ENCODE data around the gene DEPDC4.

- TF ChIP-seq, protein P1, sequence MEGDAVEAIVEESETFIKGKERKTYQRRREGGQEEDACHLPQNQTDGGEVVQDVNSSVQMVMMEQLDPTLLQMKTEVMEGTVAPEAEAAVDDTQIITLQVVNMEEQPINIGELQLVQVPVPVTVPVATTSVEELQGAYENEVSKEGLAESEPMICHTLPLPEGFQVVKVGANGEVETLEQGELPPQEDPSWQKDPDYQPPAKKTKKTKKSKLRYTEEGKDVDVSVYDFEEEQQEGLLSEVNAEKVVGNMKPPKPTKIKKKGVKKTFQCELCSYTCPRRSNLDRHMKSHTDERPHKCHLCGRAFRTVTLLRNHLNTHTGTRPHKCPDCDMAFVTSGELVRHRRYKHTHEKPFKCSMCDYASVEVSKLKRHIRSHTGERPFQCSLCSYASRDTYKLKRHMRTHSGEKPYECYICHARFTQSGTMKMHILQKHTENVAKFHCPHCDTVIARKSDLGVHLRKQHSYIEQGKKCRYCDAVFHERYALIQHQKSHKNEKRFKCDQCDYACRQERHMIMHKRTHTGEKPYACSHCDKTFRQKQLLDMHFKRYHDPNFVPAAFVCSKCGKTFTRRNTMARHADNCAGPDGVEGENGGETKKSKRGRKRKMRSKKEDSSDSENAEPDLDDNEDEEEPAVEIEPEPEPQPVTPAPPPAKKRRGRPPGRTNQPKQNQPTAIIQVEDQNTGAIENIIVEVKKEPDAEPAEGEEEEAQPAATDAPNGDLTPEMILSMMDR (IDR thresholded peaks at IDR 0.05) = no peak
- no peak for TF ChIP-seq ZFX (IDR thresholded peaks at IDR 0.05; ENCODE audit: borderline replicate concordance)
Measured at GRCh38 chr12:100208834-100209233, 58.0 kb downstream of the DEPDC4 start.

Measured in 22Rv1 (cell line).